GM18519 (cell line): ENCODE measurements around the gene CRYL1.

ENCODE experiments used
- ATAC-seq: cut with Tn5 transposase; IDR thresholded peaks from one replicate; pipeline ENCODE4 v1.9.1; 2021; ENCODE audit warnings: mild to moderate bottlenecking, moderate library complexity; ENCODE audit not compliant: unreplicated experiment, low FRiP score

Gene CRYL1

DNA sequence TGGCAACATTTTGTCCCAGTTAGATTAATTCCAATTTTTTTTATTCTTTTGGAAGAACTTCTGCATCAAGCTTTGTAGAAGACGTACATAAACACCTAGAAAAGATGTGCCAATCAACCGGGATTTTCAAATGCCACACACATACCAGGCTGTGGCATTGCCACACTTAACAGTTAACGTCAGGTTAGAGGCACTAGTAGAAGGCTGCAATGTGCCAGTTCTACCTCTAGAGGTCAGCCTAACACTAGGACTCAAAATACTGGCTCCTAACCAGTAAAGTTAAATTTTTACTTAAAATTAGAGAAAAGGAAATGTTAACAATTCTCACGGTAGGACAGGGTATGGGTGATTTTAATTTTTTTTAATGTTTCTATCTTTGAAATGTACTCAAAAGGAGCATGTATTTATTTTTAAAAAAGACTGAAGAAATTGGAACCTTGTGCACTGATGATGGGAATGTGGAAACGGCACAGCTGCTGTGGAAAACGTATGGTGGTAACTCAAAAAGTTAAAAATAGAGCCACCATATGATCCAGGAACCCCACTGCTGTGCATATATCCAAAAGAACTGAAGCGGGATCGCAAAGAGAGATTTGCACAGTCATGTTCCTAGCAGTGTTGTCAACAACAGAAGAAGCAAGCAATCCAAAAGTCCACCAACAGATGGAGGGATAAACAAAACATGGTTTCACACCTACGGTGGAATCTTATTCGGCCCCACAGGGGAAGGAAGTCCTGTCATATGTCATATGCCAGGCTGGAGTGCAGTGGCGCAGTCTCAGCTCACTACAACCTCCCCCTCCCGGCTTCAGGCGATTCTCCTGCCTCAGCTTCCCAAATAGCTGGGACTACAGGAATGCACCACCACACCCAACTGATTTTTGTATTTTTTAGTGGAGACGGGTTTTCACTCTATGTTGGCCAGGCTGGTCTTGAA is 30.3 kb downstream of the CRYL1 start:
- no peak for ATAC-seq

DNA sequence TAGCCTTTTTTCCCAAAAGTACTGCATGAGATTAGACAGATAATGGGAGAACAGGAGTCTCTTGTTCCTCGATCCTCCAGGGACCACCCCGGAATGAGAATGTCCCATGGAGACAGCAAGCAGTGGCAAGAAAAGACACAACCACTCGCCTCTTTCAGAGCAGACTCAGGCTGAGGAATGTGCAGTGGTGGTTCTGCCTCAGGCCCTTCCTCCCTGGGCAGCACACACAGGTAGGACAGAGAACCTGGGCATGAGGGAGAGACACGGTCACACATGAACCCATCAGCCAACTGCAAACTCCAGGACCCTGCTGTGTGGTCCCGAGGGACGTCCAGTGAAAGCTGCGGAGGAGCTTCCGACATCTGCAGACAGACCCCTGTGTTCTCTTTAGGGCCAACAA is 31.0 kb downstream of the CRYL1 start:
- no peak for ATAC-seq

DNA sequence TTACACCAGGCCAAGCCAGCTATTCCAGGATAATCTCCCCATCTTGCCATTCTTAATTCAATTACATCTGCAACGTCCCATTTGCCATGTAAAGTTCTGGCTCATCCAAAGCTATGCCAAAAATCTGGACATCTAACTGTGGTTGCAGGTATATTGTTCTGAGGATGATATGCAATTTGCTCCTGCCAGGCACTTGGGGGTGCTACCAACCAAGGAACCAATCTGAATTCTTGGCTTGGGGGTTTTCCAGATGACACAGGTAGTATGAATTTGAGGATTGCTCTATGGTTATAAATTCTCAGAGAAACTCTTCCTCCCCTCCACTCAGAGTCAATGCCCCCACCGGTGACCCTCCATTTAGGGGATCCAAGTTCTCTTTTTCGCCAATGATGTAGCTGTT is 33.0 kb downstream of the CRYL1 start:
- ATAC-seq = no peak

DNA sequence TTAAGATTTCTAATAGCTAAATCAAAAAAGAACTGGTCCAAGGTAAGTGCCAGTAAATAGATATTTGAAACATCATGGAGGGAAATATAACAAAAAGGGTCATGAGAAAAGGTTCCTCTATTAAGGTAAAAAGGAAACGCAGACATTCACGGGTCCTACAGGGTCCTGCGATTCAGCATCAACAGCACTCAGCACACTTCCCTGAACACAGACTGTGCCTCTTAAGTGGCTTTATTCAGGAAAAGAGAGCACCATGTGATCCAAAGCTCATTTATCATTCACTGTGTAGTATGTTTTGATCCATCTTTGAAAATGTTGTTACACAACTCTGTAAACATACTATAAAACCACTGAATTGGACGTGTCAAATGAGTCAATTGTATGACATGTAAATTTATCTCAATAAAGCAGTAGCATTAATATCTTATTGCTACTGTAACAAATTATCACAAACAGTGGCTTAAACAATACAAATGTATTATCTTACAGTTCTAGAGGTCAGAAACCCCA is 33.7 kb downstream of the CRYL1 start:
- ATAC-seq = no peak

GRCh38 chr13:20489185-20489820 is 36.4 kb downstream of the CRYL1 start:
- ATAC-seq = no peak

DNA sequence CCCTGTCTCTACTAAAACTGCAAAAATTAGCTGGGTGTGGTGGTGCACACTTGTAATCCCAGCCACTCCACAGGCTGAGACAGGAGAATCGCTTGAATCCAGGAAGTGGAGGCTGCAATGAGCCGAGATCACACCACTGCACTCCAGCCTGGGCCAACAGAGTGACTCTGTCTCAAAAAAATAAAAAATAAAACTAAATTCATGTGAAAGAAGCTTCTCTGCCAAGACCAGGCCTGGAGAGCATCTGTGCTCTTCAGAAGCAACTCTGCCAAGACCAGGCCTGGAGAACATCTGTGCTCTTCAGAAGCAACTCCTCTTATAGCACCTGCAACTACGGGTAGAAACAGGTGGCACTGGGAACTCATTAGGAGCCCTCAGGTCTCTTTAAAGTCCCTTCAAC is 37.7 kb downstream of the CRYL1 start:
- ATAC-seq = no peak

DNA sequence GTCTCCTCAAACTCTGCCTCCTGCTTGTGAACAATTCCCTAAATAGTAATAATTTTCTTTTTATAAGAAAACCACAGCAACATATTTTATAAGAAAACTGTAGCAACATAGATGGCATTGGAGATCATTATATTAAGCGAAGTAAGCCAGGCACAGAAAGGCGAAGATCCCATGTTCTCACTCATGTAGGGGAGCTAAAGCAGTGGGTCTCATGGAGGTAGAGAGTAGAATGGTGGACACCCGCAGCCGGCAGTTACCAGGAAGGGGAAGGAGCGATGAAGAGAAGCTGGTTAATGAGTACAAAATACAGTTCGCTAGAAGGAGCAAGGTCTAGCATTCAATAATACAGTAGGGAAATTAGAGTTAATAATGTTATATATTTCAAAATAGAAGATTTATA is 42.9 kb downstream of the CRYL1 start:
- ATAC-seq = no peak

- no peak for ATAC-seq
Measured at GRCh38 chr13:20482275-20482761, 43.3 kb downstream of the CRYL1 start.

- ATAC-seq = no peak
Measured at GRCh38 chr13:20477394-20477793, 48.3 kb downstream of the CRYL1 start.

GRCh38 chr13:20475927-20476691 is 49.5 kb downstream of the CRYL1 start:
- ATAC-seq = peak; percentile 84

DNA sequence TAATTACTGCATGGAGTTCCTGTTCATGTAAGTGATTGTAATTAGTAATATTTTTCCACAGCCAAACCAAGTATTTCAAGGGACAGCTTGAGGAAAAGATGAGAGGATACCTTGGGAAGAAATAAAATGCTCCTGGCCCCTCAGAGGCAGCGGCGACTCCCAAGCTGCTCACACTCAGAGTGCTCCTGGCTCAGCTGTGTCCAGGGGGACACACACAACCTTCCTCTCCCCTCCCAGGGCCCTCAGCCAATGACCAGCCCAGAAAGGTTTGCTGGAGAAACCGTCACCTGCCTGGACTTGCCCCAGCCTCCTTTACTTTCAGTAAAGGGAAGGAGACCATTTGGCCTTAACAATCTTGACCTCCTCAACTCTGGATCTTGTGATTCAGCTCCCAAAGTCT is 51.1 kb downstream of the CRYL1 start:
- ATAC-seq = no peak

DNA sequence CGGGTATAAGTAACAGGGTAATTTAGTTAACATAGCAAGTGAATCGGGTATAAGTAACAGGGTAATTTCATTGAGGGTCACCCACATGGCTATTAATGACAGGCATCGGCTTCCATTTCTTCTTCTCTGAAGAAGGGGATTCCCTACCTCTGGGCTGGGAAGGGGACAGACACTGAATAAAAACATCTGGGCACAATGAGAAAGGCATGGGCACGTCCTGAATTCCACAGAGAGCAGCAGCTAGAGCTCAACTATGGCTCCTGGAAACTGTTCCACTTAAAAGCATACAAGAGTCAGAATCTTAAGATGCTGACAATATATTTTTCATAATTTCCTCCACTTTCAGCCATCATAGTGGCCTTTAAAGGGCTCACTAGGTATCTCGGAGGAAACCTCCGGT is 51.8 kb downstream of the CRYL1 start:
- ATAC-seq = no peak

- ATAC-seq = no peak
Measured at GRCh38 chr13:20473139-20473538, 52.5 kb downstream of the CRYL1 start.

- ATAC-seq = no peak
Measured at GRCh38 chr13:20472531-20472930, 53.1 kb downstream of the CRYL1 start.

DNA sequence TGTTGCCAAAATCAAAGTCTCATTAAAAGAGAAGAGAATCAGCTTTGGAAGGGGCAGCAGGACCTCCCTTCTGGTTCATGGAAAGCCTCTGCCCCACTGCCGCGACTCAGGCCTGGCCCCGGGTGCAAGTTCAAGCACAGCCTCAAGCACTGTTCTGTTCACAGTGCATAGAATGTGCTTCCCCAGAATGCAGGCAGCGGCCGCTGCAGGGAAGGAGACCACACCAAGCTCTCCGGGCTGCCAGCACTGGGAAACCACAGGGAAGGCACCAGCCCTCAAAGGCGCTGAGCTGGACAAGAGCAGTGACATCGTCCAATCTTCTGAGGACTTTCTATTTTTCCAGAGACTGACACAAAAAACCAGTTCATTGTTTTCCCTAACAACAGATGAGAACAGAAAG is 55.5 kb downstream of the CRYL1 start:
- no peak for ATAC-seq

- ATAC-seq = no peak
Measured at GRCh38 chr13:20466371-20466770, 59.3 kb downstream of the CRYL1 start.

DNA sequence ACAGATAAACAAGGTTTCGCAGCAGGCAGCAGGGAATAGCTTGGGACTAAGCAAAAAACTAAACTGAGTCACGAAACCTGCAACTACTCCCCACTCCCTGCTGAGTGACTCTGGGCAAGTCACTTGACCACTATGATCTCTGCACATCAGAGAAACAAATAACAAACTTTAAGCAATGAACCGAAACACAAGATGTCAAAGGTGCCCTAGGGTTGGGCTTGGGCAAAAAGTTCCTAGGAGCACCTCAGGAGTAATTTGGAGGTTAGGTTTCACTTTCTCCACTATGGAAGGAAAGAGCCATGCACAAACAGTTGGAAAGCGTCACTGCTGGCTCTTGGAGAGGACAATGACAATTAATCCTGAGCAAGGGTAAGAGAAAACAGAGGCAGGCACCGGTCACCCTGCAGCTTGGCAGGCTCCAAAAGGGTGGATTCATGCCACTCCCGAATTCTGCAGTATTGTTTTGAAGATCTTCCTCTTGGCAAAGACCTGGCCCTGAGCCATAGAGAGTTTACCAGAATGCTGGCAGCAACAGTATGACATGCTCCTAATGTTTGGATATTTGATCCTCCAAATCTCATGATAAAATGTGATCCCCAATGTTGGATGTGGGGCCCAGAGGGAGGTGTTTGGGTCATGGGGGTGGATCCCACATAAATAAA is 60.3 kb downstream of the CRYL1 start:
- no peak for ATAC-seq

DNA sequence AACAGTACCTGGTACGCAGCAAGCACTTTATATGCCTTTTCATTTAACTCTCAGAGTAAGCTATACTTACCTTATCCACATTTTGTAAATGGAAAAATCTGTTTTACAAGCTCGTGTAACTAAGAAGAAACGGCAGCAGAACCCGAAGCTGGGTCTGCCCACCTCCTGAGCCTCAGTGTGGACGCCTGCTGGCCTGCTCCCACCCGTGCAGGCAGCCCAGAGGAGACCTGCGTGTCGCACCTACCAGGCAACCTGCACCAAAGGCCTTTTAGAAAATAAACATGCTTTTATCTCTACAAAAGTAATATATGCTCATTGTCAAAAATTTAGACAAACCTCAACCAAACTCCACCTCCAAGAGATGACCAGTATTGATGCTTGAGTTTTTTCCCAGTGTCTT is 62.7 kb downstream of the CRYL1 start:
- no peak for ATAC-seq

DNA sequence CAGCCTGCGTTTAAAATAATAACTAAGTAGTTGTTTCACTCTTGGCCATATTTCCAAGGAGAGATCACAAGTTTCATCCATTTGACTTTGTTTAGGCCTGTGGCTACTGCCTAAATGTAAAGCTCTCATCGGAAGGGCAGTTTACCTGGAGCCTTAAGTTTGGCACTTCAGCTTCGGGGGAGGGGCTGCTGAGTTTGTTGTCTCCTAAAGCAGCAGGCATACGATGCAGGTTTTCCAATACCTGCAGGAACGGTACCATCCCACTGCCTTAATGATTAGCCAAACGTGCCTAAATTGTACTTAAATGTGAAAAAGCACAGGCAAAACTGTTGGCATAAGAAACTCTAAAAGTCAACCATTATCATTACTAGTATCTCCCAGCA is 63.1 kb downstream of the CRYL1 start:
- no peak for ATAC-seq

GRCh38 chr13:20461860-20462532 is 63.7 kb downstream of the CRYL1 start:
- no peak for ATAC-seq
